Activated T-cell treated with anti-CD3 and anti-CD28 coated beads for 24 hours (primary cell): ENCODE measurements around the gene LRP11.
"Not testable (repeated sequence)": the region's sequence is repeated elsewhere in the genome, so short reads cannot be mapped to it uniquely, and the experiment has no call there.

Experiments
- DNase-seq: peaks from one replicate; pipeline ENCODE4 v3.0.0-alpha.2; 2020; ENCODE audit warnings: low read depth

LRP11 gene, protein sequence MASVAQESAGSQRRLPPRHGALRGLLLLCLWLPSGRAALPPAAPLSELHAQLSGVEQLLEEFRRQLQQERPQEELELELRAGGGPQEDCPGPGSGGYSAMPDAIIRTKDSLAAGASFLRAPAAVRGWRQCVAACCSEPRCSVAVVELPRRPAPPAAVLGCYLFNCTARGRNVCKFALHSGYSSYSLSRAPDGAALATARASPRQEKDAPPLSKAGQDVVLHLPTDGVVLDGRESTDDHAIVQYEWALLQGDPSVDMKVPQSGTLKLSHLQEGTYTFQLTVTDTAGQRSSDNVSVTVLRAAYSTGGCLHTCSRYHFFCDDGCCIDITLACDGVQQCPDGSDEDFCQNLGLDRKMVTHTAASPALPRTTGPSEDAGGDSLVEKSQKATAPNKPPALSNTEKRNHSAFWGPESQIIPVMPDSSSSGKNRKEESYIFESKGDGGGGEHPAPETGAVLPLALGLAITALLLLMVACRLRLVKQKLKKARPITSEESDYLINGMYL

GRCh38 chr6:149863698-149864577 lies at the start of gene LRP11:
TSS of gene LRP11 (minus strand) at chr6:149864359. CDS start at chr6:149864020, 339 bp downstream.
- peak; percentile 76 for DNase-seq

DNA sequence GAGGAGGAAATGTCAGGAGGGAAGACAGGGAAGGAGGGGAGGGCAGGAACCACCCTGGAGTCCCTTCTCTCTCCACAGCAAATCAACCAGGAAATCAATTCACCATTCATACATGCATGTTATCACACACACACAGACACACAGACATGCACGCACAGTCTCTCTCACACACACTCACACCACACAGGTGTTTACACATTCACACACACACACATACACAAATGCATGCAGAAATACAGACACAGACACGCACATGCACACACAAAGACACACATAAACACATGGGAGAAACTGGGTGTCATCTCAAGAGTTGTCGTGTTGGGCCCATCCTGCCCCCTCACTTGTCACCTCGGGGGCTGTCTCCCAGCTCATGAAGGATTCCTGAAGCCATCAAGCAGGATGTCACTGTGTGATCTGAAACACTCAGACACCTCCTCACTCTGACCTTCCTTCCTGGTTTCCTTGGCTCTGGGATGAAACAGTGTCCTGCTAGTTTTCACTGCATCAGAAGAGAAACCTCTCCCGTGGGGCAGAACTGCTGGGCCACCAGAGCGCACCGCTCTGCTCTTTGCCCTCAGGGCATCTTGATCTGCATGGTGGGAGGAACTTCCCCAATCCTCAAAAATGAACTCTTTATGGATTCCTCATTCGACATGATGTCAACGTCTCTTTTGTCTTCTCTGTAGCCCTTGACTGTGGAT lies 49.5 kb upstream of the LRP11 start:
- DNase-seq, result no peak

- DNase-seq, result no peak
These were observed 48.9 kb upstream of the LRP11 start for GRCh38 chr6:149913085-149913484.

DNA sequence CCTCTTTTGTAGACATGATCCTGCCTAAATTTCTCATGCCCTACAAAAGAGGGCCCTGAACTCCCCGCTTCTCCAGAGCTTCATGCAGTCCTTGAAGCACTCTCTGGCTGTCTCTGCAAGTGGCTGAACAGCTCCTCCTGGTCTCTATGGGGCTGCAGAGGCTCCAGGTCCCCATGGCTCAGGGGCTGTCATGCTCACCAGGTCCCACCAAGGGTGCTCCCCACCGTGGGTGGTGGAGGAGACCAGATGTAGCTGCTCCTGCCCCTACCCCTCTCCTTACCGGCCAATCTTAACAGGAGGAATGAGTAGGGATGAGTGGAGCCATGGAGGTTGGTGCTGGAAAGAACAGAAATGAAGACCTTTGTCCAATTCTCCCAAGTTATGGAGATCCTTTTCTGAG lies 48.5 kb upstream of the LRP11 start:
- not testable (repeated sequence) for DNase-seq

GRCh38 chr6:149910721-149911151 lies 46.6 kb upstream of the LRP11 start:
- no peak for DNase-seq

DNA sequence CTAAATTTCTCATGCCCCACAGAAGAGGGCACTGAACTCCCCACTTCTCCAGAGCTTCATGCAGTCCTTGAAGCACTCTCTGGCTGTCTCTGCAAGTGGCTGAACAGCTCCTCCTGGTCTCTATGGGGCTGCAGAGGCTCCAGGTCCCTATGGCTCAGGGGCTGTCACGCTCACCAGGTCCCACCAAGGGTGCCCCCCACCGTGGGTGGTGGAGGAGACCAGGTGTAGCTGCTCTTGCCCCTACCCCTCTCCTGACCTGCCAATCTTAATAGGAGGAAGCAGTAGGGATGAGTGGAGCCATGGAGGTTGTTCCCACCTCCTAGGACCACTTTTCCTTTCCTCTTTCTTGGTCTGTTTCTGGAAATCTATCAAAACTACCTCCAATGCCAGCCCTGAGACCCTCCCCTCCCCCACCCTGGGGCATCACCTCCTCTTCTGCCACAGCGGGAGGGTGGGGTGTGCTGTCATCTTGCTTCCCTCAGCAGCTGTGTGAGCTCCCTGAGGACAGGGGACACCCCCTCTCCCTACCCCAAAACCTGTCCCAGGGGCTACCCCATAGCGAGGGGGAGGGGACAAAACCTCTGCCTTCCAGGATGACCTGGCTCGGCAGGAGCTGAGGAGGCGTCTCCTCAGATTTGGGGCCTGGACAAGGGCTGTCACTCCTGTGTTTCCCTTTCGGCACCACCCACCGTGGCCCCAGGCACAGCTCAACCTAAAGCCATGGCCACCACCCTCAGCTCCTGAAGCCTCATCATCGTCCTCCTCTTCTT lies 45.7 kb upstream of the LRP11 start:
- DNase-seq, result no peak

DNA sequence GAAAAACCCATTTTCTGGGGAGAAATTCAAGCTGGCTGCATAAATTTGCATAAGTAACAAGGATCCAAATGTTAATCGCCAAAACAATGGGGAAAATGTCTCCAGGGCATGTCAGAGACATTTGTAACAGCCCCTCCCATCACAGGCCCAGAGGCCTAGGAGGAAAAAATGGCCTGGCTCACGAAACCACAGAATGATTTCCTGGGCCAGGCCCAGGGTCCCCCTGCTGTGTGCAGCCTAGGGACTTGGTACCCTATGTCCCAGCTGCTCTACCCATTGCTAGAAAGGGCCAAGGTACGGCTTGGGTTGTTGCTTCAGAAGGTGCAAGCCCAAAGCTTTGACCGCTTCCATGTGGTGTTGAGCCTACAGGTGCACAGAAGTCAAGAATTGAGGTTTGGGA lies 44.3 kb upstream of the LRP11 start:
- DNase-seq, result not testable (repeated sequence)

DNA sequence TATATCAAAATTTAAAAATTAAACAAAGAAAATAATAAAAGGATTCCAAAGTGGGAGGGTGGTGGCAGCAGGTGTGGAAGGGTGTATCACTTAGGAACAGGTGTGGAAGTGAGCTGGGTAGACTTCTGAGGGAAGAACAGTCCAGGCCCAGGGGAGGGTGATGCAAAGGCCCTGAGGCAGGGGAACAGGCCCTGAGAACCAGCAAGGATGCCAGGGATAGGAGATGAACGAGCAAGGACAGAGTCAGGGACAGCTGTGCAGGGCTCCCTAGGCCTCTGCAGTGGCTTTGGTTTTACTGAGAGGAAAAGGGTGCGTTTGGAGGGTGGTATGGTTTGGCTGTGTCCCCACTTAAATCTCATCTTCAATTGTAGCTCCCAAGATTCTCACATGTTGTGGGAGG lies 43.2 kb upstream of the LRP11 start:
- no peak for DNase-seq

DNA sequence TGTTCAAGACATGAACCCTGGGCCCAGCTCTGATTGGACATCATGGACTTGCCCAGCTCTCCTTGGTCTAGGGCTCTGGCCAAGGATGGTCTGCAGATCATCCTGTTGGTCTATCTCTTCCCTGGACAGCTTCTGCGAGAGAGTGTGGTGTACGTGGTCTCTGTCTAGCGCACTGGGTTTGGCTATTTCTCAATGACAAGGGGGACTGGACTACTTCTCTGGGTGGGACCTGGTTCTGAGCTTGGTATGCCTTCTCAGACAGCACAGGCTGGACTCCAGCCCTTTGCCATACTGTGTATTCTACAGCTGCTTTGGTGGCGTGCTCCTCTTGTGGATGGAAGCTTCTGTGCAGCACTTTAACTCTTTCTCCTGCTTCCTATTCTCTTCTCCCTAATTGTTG lies 42.2 kb upstream of the LRP11 start:
- no peak for DNase-seq

DNA sequence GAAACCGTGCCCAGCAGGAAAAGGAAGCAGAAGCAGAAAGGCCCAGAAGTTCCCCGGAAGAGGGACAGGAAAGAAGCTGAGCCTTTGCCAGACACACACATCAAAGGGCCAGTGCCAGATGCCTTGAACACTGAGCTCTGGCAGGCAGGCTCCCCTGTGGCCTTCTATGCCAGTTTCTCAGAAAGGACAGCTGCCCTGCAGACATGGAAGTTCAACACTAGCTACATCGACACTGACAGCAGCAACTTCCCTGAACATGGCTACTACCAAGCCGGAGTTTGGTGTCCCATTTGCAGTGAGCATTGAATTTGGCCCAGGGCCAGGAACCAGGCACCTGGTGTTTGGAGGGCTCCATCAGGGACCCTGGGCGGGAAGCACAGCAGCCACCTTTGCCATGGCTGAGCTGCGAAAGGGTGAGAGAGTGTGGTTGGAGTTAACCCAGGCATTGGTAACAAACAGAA lies 41.8 kb upstream of the LRP11 start:
- DNase-seq, result no peak

GRCh38 chr6:149905371-149905910 lies 41.3 kb upstream of the LRP11 start:
- DNase-seq, result no peak

DNA sequence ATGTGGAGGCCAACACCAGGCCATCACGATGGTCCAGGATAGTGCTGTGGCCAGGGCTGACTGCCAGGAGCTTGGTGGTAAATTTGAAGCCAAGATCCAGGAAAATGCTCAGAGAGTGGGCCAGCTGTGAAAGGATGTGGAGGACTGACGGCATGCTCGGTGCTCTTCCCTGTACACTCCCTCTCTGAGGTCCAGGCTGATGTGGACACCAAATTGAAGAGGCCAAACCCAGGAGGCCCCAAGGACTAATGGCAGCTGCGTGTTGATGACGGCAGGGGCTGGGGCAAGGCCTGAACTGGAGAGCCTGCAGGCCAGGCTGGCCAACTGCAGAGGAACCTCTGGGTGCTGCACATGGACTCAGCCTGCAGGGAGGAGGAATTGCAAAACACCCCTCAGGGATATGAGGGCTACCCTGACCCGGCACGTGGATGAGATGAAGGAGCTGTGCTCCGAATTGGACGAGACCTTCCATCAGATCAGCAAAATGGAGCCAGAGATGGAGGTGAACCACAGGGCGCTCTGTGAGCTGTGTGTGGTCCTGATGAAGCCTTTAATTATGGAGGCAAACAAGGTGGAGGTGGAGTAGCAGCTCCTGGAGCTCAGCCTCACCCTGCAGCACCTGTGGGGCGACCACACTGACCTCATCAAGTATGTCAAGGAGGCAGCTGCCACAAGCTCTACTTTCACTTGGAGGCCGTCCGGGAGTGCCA lies 40.7 kb upstream of the LRP11 start:
- DNase-seq, result no peak

GRCh38 chr6:149903938-149904611 lies 39.9 kb upstream of the LRP11 start:
- no peak for DNase-seq

DNA sequence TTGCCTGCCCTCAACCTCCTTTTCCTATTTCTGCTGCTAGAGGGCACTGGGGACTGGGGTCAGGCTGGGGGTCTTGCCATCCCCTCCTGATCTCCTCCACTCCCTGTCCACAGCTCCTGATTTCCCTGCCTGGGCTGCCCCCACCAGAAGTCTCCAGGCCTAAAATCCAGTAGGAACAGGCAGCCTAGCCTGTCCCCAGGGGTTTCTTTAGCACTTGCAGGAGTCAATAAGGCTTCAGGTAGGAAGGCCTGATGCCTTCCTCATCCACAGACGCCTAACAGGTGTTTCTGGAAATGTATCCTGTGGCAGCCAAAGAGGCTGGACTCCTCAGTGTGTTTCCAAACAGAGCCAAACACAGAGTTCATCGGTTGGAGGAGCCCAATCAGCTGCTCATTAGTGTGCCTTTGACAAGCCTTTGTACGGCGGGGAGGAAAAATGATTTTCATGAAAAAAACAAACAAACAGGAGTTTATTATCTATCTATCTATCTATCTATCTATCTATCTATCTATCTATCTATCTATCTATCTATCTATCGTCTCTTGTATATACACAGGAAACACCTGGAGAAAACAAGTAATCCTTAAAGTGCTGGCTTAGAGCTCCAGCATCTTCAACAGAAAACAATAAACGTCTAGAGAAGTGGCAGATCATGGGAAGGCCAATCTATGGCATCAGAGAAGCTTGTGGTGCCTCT lies 37.4 kb upstream of the LRP11 start:
- no peak for DNase-seq

DNA sequence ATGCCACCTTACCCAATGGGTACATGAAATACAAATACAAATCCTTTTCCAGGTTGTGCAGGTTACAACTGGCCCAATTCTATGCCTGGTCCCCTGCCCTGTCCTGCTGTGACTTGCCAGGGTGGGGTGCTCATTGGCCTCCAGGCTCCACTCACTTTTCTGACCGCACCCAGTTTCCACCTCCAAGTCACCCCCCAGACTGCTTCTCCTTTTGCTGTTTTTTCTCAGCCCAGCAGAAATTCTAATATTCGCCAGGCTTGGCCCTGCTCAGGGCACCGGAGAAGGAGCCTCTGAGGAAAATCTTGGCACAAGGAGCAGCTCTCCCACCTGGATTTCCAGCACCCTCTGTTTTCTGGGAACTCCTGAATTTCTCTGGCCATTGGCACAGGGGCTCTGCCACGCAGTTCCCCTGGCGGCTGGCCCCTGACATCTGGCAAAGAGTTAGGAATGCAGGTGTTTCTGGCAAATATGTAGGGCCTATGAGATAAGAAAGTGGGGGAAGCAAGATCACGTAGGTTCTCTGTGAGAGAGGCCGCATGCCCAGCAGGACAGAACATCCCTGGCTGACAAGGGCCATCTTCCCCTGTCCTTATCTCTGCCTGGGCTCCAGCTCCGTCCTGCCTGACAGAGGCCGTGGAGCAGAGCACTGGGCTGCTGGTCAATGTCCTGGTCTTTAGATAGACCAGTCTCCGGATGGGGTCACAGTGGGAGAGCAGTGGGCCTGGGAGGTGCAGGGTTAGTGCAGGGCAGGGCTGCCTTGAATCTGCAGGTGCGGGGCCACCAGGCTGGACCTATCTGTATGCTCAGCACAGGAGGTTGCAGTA lies 36.7 kb upstream of the LRP11 start:
- no peak for DNase-seq

- no peak for DNase-seq
These were observed 35.9 kb upstream of the LRP11 start for GRCh38 chr6:149899926-149900619.

DNA sequence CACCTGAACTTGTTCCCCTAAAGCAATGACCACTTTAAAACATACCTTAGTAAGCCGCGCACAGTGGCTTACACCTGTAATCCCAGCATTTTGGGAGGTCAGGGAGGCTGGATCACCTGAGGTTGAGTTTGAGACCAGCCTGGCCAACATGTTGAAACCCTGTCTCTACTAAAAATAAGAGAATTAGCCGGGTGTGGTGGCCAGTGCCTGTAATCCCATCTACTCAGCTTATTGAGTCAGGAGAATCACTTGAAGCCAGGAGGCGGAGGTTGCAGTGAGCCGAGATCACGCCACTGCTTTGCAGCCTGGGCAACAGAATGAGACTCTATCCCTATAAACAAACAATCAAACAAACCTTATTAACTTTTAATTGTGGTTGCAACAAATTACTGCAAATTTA lies 35.3 kb upstream of the LRP11 start:
- no peak for DNase-seq

GRCh38 chr6:149898966-149899365 lies 34.8 kb upstream of the LRP11 start:
- DNase-seq, result no peak
